ENCODE data around the gene ACSF3. TPM values are rescaled to one million over a fixed set of nuclear protein-coding genes. Genes with fewer than 3 reads are reported as not detected.

ACSF3 gene
- total RNA-seq (113 and 115 TPM in 2 replicates), polyA plus RNA-seq (41.8 and 45.2 TPM in 2 replicates), polyA minus RNA-seq (60.2 and 71.4 TPM in 2 replicates)
- total RNA-seq (2013) = 44.0 TPM

- peaks cover 49% of the 10 kb centered on the region for H3K4me1 Mint-ChIP-seq
- Histone ChIP-seq H3K9ac (ENCODE audit: low read length) (peak within 1 kb of the TSS; percentile 76), H3K27me3 (replicated peaks in 1 of 4; ENCODE audit: control extremely low read depth in 1 of 4, control insufficient read depth in 3 of 4, insufficient read depth in 4 of 4, low read length in 3 of 4) (peaks cover 0 to 11% (median 4%) of the 10 kb centered on the region in 4 experiments), H4K20me1 (ENCODE audit: control insufficient read depth, insufficient read depth, low read length, poor library complexity, severe bottlenecking) (peaks cover 31% of the 10 kb centered on the region), H3K4me1 (ENCODE audit: control insufficient read depth in 2 of 2, insufficient read depth in 2 of 2, low read length in 2 of 2) (peaks cover 43 to 53% of the 10 kb centered on the region in 2 donors), H3K4me3 (ENCODE audit: control extremely low read depth in 1 of 5, extremely low read depth in 1 of 5, insufficient read depth in 1 of 5, low read depth in 2 of 5, low read length in 4 of 5) (peak within 1 kb of the TSS; percentile 55 to 84 (median 68)), H3K36me3 (replicated peaks in 1 of 2; ENCODE audit: control extremely low read depth in 1 of 2, control insufficient read depth in 1 of 2, extremely low read depth in 1 of 2, insufficient read depth in 2 of 2, low read length in 1 of 2) (no peaks in the 10 kb centered on the region), H3K27ac (ENCODE audit: low read length in 2 of 2) (peak within 1 kb of the TSS; percentile 29 to 74), H3K4me2 (replicated peaks; ENCODE audit: low read depth, low read length, poor library complexity, severe bottlenecking) (peak within 1 kb of the TSS; percentile 86), H3K9me3 (ENCODE audit: control extremely low read depth in 1 of 3, control insufficient read depth in 2 of 3, insufficient read depth in 1 of 3, low read length in 2 of 3) (no peaks in the 10 kb centered on the region), H2AFZ (ENCODE audit: insufficient read depth, low read depth, low read length, poor library complexity, severe bottlenecking) (peak within 1 kb of the TSS; percentile 86), H3K79me2 (ENCODE audit: control insufficient read depth, insufficient read depth, low read length) (peaks cover 46% of the 10 kb centered on the region)
- H3K4me3 Mint-ChIP-seq = peak within 1 kb of the TSS; percentile 92
- under 1% methylated on average over 110 of the region's 110 CpGs for WGBS (ENCODE audit: insufficient coverage)
- CTCF ChIA-PET = interaction anchor here (1.0 to 1.5 kb wide), 6 partner anchors 20 to 157 kb away, joined by 3 to 4 read pairs (median 4); partner anchors contain the start of gene ZNF778
- no peaks in the 10 kb centered on the region for H3K9me3 Mint-ChIP-seq (ENCODE audit: insufficient read depth)
- H3K27me3 Mint-ChIP-seq = peaks cover 23% of the 10 kb centered on the region
- intact Hi-C loops (cut with micrococcal nuclease) = loop anchor here (2.0 to 10.0 kb wide), 3 partner anchors 59 to 151 kb away; partner anchors contain the start of gene ZNF778
- ATAC-seq (ENCODE audit: low read depth) (peak; percentile 61), DNase-seq (peak; percentile 83)
- peak within 1 kb of the TSS; percentile 92 for H3K27ac Mint-ChIP-seq
- POLR2A ChIA-PET = interaction anchor here (0.6 to 1.7 kb wide), 5 partner anchors 9 to 117 kb away, joined by 3 to 6 read pairs (median 4); no protein-coding TSS in a partner anchor
- TF ChIP-seq CTCF (IDR thresholded peaks at IDR 0.05) = no peak
- no peak for TF ChIP-seq EZH2 (IDR thresholded peaks at IDR 0.05; ENCODE audit: borderline replicate concordance, insufficient read depth, low read depth, low read length, poor library complexity, severe bottlenecking)
Measured at GRCh38 chr16:89093602-89094251, at the start of gene ACSF3. Gene ACSF3, plus strand, starts transcription at chr16:89093852. Its CDS starts 6,830 bp downstream, at chr16:89100682.

All from B cell (primary cell).